ENCODE measurements around the gene AMMECR1.

AMMECR1 gene

GRCh38 chrX:110219920-110220319 lies 98.0 kb downstream of the AMMECR1 start:
- no peaks in the 10 kb centered on the region for H3K36me3 ChIP-seq (replicated peaks; ENCODE audit: insufficient read depth, low read length)
- no peak overlapping the region for H3K4me3 ChIP-seq (ENCODE audit: low read length)
- no peaks in the 10 kb centered on the region for H3K4me1 ChIP-seq (ENCODE audit: low read length)
- DNase-seq, result no peak
- no peak overlapping the region for H3K4me2 ChIP-seq (ENCODE audit: low read depth, low read length)
- H3K9me3 ChIP-seq (replicated peaks; ENCODE audit: insufficient read depth, low read length), result no peaks in the 10 kb centered on the region
- H4K20me1 ChIP-seq (ENCODE audit: insufficient read depth, low read length), result no peaks in the 10 kb centered on the region
- no peak overlapping the region for H2AFZ ChIP-seq (ENCODE audit: low read length)
- no peak overlapping the region for H3K9ac ChIP-seq (ENCODE audit: low read length)
- H3F3A ChIP-seq (ENCODE audit: insufficient read depth, low read length), result no peaks in the 10 kb centered on the region
- no peaks in the 10 kb centered on the region for H3K27me3 ChIP-seq (replicated peaks; ENCODE audit: insufficient read depth, low read length)
- peaks cover 5% of the 10 kb centered on the region; the same call in 1 of the 2 replicates for H3K79me2 ChIP-seq (ENCODE audit: low read length)
- H3K27ac ChIP-seq (ENCODE audit: low read length), result no peak overlapping the region
- H3K9me2 ChIP-seq (replicated peaks; ENCODE audit: insufficient read depth, low read length), result no peaks in the 10 kb centered on the region
- no peak for TF ChIP-seq EZH2 (optimal IDR thresholded peaks at IDR 0.05; ENCODE audit: low read depth, low read length)
- no peak for TF ChIP-seq EZH2phosphoT487 (IDR thresholded peaks at IDR 0.05; ENCODE audit: low read length)
- no peak for TF ChIP-seq CTCF (IDR thresholded peaks at IDR 0.05; ENCODE audit: low read length)

GRCh38 chrX:110218591-110218990 lies 99.3 kb downstream of the AMMECR1 start:
- Histone ChIP-seq H3K9me2 (replicated peaks; ENCODE audit: insufficient read depth, low read length) (no peaks in the 10 kb centered on the region), H3F3A (ENCODE audit: insufficient read depth, low read length) (no peaks in the 10 kb centered on the region), H3K79me2 (ENCODE audit: low read length) (peaks cover 5% of the 10 kb centered on the region; the same call in 1 of the 2 replicates), H3K27ac (ENCODE audit: low read length) (no peak overlapping the region), H3K36me3 (replicated peaks; ENCODE audit: insufficient read depth, low read length) (no peaks in the 10 kb centered on the region), H3K9ac (ENCODE audit: low read length) (no peak overlapping the region), H3K9me3 (replicated peaks; ENCODE audit: insufficient read depth, low read length) (no peaks in the 10 kb centered on the region), H2AFZ (ENCODE audit: low read length) (no peak overlapping the region), H3K4me3 (ENCODE audit: low read length) (no peak overlapping the region), H3K27me3 (replicated peaks; ENCODE audit: insufficient read depth, low read length) (no peaks in the 10 kb centered on the region), H3K4me1 (ENCODE audit: low read length) (no peaks in the 10 kb centered on the region), H4K20me1 (ENCODE audit: insufficient read depth, low read length) (no peaks in the 10 kb centered on the region), H3K4me2 (ENCODE audit: low read depth, low read length) (no peak overlapping the region)
- DNase-seq, result no peak
- TF ChIP-seq CTCF (IDR thresholded peaks at IDR 0.05; ENCODE audit: low read length), result no peak

GRCh38 chrX:110216027-110216426 lies 101.9 kb downstream of the AMMECR1 start:
- DNase-seq, result no peak
- Histone ChIP-seq H3K4me1 (ENCODE audit: low read length) (no peaks in the 10 kb centered on the region), H3K9me2 (replicated peaks; ENCODE audit: insufficient read depth, low read length) (no peaks in the 10 kb centered on the region), H3K4me2 (ENCODE audit: low read depth, low read length) (no peak overlapping the region), H3K27me3 (replicated peaks; ENCODE audit: insufficient read depth, low read length) (no peaks in the 10 kb centered on the region), H3K36me3 (replicated peaks; ENCODE audit: insufficient read depth, low read length) (no peaks in the 10 kb centered on the region), H3K9ac (ENCODE audit: low read length) (no peak overlapping the region), H3K4me3 (ENCODE audit: low read length) (no peak overlapping the region), H3K79me2 (ENCODE audit: low read length) (peaks cover 1% of the 10 kb centered on the region; the same call in 1 of the 2 replicates), H2AFZ (ENCODE audit: low read length) (no peak overlapping the region), H3K9me3 (replicated peaks; ENCODE audit: insufficient read depth, low read length) (no peaks in the 10 kb centered on the region), H3K27ac (ENCODE audit: low read length) (no peak overlapping the region), H3F3A (ENCODE audit: insufficient read depth, low read length) (no peaks in the 10 kb centered on the region), H4K20me1 (ENCODE audit: insufficient read depth, low read length) (no peaks in the 10 kb centered on the region)
- TF ChIP-seq EZH2phosphoT487 (IDR thresholded peaks at IDR 0.05; ENCODE audit: low read length) (no peak), EZH2 (optimal IDR thresholded peaks at IDR 0.05; ENCODE audit: low read depth, low read length) (no peak), CTCF (IDR thresholded peaks at IDR 0.05; ENCODE audit: low read length) (no peak)

Measured in MM.1S (cell line).